ENCODE results near the gene CPSF4L. TPM values are rescaled to one million over a fixed set of nuclear protein-coding genes. Genes with fewer than 3 reads are reported as not detected.
"Not testable (repeated sequence)": the region's sequence is repeated elsewhere in the genome, so short reads cannot be mapped to it uniquely, and the experiment has no call there.

The CPSF4L gene
- not detected for total RNA-seq

GRCh38 chr17:73261617-73261951, at the start of gene CPSF4L:
TSS of gene CPSF4L (minus strand) at chr17:73261880. CDS start at chr17:73261818, 62 bp downstream.
- FAIRE-seq (no peak), DNase-seq (ENCODE audit: low spot score in 2 of 2) (no peak)

- DNase-seq (ENCODE audit: low spot score in 2 of 2) (no peak), FAIRE-seq (no peak)
Observed at GRCh38 chr17:73311428-73311780, 49.7 kb upstream of the CPSF4L start.

- DNase-seq (ENCODE audit: low spot score in 2 of 2) (no peak), FAIRE-seq (no peak)
Observed at GRCh38 chr17:73309727-73310596, 48.3 kb upstream of the CPSF4L start.

- not testable (repeated sequence) for DNase-seq (ENCODE audit: low spot score in 2 of 2); FAIRE-seq
Observed at GRCh38 chr17:73308959-73309358, 47.3 kb upstream of the CPSF4L start.

GRCh38 chr17:73308017-73308823, 46.5 kb upstream of the CPSF4L start:
- no peak for DNase-seq (ENCODE audit: low spot score in 2 of 2)
- FAIRE-seq: no peak

- DNase-seq (ENCODE audit: low spot score in 2 of 2): peak in 1 of 2 donors; percentile 47
- FAIRE-seq: no peak
Observed at GRCh38 chr17:73307130-73307529, 45.5 kb upstream of the CPSF4L start.

- DNase-seq (ENCODE audit: low spot score in 2 of 2) (no peak), FAIRE-seq (no peak)
Observed at GRCh38 chr17:73305845-73306836, 44.5 kb upstream of the CPSF4L start.

GRCh38 chr17:73304971-73305812, 43.5 kb upstream of the CPSF4L start:
- DNase-seq (ENCODE audit: low spot score in 2 of 2) (peak in 1 of 2 donors; percentile 48), FAIRE-seq (no peak)

- no peak for DNase-seq (ENCODE audit: low spot score in 2 of 2)
- FAIRE-seq: no peak
Observed at GRCh38 chr17:73304438-73304837, 42.8 kb upstream of the CPSF4L start.

- FAIRE-seq: no peak
- no peak for DNase-seq (ENCODE audit: low spot score in 2 of 2)
Observed at GRCh38 chr17:73302189-73302588, 40.5 kb upstream of the CPSF4L start.

GRCh38 chr17:73301369-73301768, 39.7 kb upstream of the CPSF4L start:
- no peak for DNase-seq (ENCODE audit: low spot score in 2 of 2)
- FAIRE-seq: no peak

GRCh38 chr17:73300392-73300791, 38.7 kb upstream of the CPSF4L start:
- FAIRE-seq (no peak), DNase-seq (ENCODE audit: low spot score in 2 of 2) (no peak)

- FAIRE-seq (no peak), DNase-seq (ENCODE audit: low spot score in 2 of 2) (no peak)
Observed at GRCh38 chr17:73297934-73298861, 36.5 kb upstream of the CPSF4L start.

GRCh38 chr17:73293480-73293911, 31.8 kb upstream of the CPSF4L start:
- no peak for FAIRE-seq
- DNase-seq (ENCODE audit: low spot score in 2 of 2): no peak

GRCh38 chr17:73293031-73293430, 31.4 kb upstream of the CPSF4L start:
- no peak for DNase-seq (ENCODE audit: low spot score in 2 of 2)
- no peak for FAIRE-seq

GRCh38 chr17:73292031-73292531, 30.4 kb upstream of the CPSF4L start:
- no peak for DNase-seq (ENCODE audit: low spot score in 2 of 2)
- no peak for FAIRE-seq

GRCh38 chr17:73291260-73291801, 29.7 kb upstream of the CPSF4L start:
- DNase-seq (ENCODE audit: low spot score in 2 of 2): no peak
- FAIRE-seq: no peak

Data from frontal cortex (tissue), 4 donors.